Stimulated activated CD8-positive, alpha-beta memory T cell treated with anti-CD3 and anti-CD28 coated beads, Interleukin-2, amount 100 ng/mL, for 48 hours (primary cell): Measurements from ENCODE around the gene HLTF.

Experiments used
- DNase-seq, 2 donors: peaks; one replicate each; pipeline ENCODE4 v3.0.0-alpha.2; 2020; ENCODE audit warnings: low read depth in 2 of 2

Gene HLTF

GRCh38 chr3:149016669-149017541 is 69.4 kb downstream of the HLTF start:
- DNase-seq = no peak

- DNase-seq = no peak
These were observed 70.1 kb downstream of the HLTF start for GRCh38 chr3:149016242-149016641.

- DNase-seq = no peak
These were observed 70.9 kb downstream of the HLTF start for GRCh38 chr3:149015393-149015792.

GRCh38 chr3:149013726-149014125 is 72.6 kb downstream of the HLTF start:
- DNase-seq = no peak

- DNase-seq = no peak
These were observed 74.7 kb downstream of the HLTF start for GRCh38 chr3:149011676-149012075.

GRCh38 chr3:149010966-149011365 is 75.4 kb downstream of the HLTF start:
- no peak for DNase-seq

- DNase-seq = no peak
These were observed 75.8 kb downstream of the HLTF start for GRCh38 chr3:149010504-149010951.

GRCh38 chr3:149009732-149010131 is 76.6 kb downstream of the HLTF start:
- DNase-seq = no peak

GRCh38 chr3:149007567-149008257 is 78.6 kb downstream of the HLTF start:
- DNase-seq = no peak

GRCh38 chr3:149005416-149005815 is 80.9 kb downstream of the HLTF start:
- no peak for DNase-seq

- no peak for DNase-seq
These were observed 81.7 kb downstream of the HLTF start for GRCh38 chr3:149004622-149005021.

- DNase-seq = no peak
These were observed 82.6 kb downstream of the HLTF start for GRCh38 chr3:149003653-149004305.

- no peak for DNase-seq
These were observed 84.6 kb downstream of the HLTF start for GRCh38 chr3:149001727-149002126.

GRCh38 chr3:149000206-149000745 is 86.1 kb downstream of the HLTF start:
- no peak for DNase-seq

- DNase-seq = no peak
These were observed 86.5 kb downstream of the HLTF start for GRCh38 chr3:148999806-149000205.

- DNase-seq = no peak
These were observed 87.5 kb downstream of the HLTF start for GRCh38 chr3:148998715-148999423.

GRCh38 chr3:148998297-148998696 is 88.0 kb downstream of the HLTF start:
- DNase-seq = no peak

- DNase-seq = no peak
These were observed 88.7 kb downstream of the HLTF start for GRCh38 chr3:148997623-148998022.

- no peak for DNase-seq
These were observed 93.6 kb downstream of the HLTF start for GRCh38 chr3:148992635-148993255.

- DNase-seq = peak; percentile 9 to 23
These were observed 94.2 kb downstream of the HLTF start for GRCh38 chr3:148992027-148992634.
